CD14-positive monocyte (primary cell): ENCODE data around the gene CDH23. TPM values are rescaled to one million over a fixed set of nuclear protein-coding genes. Genes with fewer than 3 reads are reported as not detected.
A peak's percentile ranks its signal among the peaks of the same experiment; 100 is the strongest.

Experiments used
- DNase-seq, 3 donors: peaks; one replicate each; pipeline ENCODE4 v3.0.0-alpha.2; 2011 to 2022
- H2AFZ ChIP-seq: 2 replicates; pipeline ENCODE4 v1.6.0; 2012; ENCODE audit warnings: mild to moderate bottlenecking, low read depth, low read length, inconsistent platforms; ENCODE audit not compliant: insufficient read depth, poor library complexity, severe bottlenecking
- H3K27ac ChIP-seq, 2 donors: 1 replicate in 1 of 2; 2 replicates in 1 of 2; pipeline ENCODE4 v1.5.1; 2012 to 2013; ENCODE audit warnings: low read length in 2 of 2, control low read depth in 1 of 2, inconsistent platforms in 1 of 2, low read depth in 1 of 2, mild to moderate bottlenecking in 1 of 2
- H3K27me3 ChIP-seq, 2 donors: one replicate each; pipeline versions ENCODE4 v1.6.0 to v1.6.1; 2011 to 2013; ENCODE audit warnings: low read length in 2 of 2; ENCODE audit not compliant: control insufficient read depth in 2 of 2, insufficient read depth in 2 of 2
- H3K36me3 ChIP-seq, 2 donors: replicated peaks in 1 of 2; 1 replicate in 1 of 2; 2 replicates in 1 of 2; pipeline versions ENCODE4 v1.5.1 to v1.6.1; 2012 to 2013; ENCODE audit warnings: low read length in 2 of 2, control low read depth in 1 of 2, inconsistent platforms in 1 of 2, mild to moderate bottlenecking in 1 of 2; ENCODE audit not compliant: insufficient read depth in 2 of 2, control insufficient read depth in 1 of 2
- H3K4me1 ChIP-seq, 2 donors: 1 replicate in 1 of 2; 2 replicates in 1 of 2; pipeline versions ENCODE4 v1.5.1 to v1.6.1; 2012 to 2013; ENCODE audit warnings: low read length in 2 of 2, control low read depth in 1 of 2, inconsistent platforms in 1 of 2, mild to moderate bottlenecking in 1 of 2, moderate library complexity in 1 of 2; ENCODE audit not compliant: insufficient read depth in 2 of 2, control insufficient read depth in 1 of 2
- H3K4me2 ChIP-seq: replicated peaks from 2 replicates; pipeline ENCODE3; 2012; ENCODE audit warnings: low read length, moderate library complexity, mild to moderate bottlenecking; ENCODE audit not compliant: poor library complexity, severe bottlenecking; ENCODE audit errors: extremely low read depth
- H3K4me3 ChIP-seq, 3 experiments: fragments of 200-600 bp in 1 of 3; sonication (generic) in 1 of 3; replicated peaks in 1 of 3; 1 replicate in 2 of 3; 2 replicates in 1 of 3; pipeline ENCODE4 v1.5.1; 2011 to 2013; ENCODE audit warnings: low read length in 3 of 3, mild to moderate bottlenecking in 3 of 3, control low read depth in 2 of 3, low read depth in 2 of 3, inconsistent platforms in 1 of 3, moderate library complexity in 1 of 3
- H3K79me2 ChIP-seq: 2 replicates; pipeline ENCODE4 v1.6.0; 2012; ENCODE audit warnings: mild to moderate bottlenecking, control low read depth, inconsistent platforms, low read length, moderate library complexity; ENCODE audit not compliant: insufficient read depth
- H3K9ac ChIP-seq: 2 replicates; pipeline ENCODE4 v1.6.0; 2017; ENCODE audit warnings: low read length, mild to moderate bottlenecking; ENCODE audit not compliant: insufficient read depth, poor library complexity, severe bottlenecking
- H3K9me3 ChIP-seq, 2 donors: replicated peaks in 1 of 2; 1 replicate in 1 of 2; 2 replicates in 1 of 2; pipeline versions ENCODE4 v1.5.1 to v1.6.1; 2012 to 2013; ENCODE audit warnings: low read length in 2 of 2, control low read depth in 1 of 2; ENCODE audit not compliant: control insufficient read depth in 1 of 2, insufficient read depth in 1 of 2
- H4K20me1 ChIP-seq: 2 replicates; pipeline ENCODE4 v1.6.0; 2012; ENCODE audit warnings: mild to moderate bottlenecking, low read length, control low read depth, moderate library complexity; ENCODE audit not compliant: insufficient read depth
- H3K27ac Mint-ChIP-seq, 7 donors: one replicate each; pipeline ENCODE4 v1.8.0; 2020; ENCODE audit warnings: mild to moderate bottlenecking in 7 of 7, mixed read lengths in 7 of 7, moderate library complexity in 6 of 7, inconsistent platforms in 2 of 7
- H3K27me3 Mint-ChIP-seq, 3 donors: one replicate each; pipeline ENCODE4 v1.8.0; 2021 to 2022; ENCODE audit warnings: low read depth in 3 of 3, mild to moderate bottlenecking in 3 of 3, mixed read lengths in 3 of 3, moderate library complexity in 3 of 3, inconsistent platforms in 1 of 3
- H3K36me3 Mint-ChIP-seq, 2 donors: one replicate each; pipeline ENCODE4 v1.8.0; 2020; ENCODE audit warnings: mixed read lengths in 2 of 2, inconsistent platforms in 1 of 2, mild to moderate bottlenecking in 1 of 2
- H3K4me1 Mint-ChIP-seq: one replicate; pipeline ENCODE4 v1.8.0; 2020; ENCODE audit warnings: mild to moderate bottlenecking, mixed read lengths
- H3K4me3 Mint-ChIP-seq, 2 donors: one replicate each; pipeline ENCODE4 v1.8.0; 2020; ENCODE audit warnings: mild to moderate bottlenecking in 2 of 2, mixed read lengths in 2 of 2, moderate library complexity in 1 of 2
- H3K9me3 Mint-ChIP-seq, 7 donors: one replicate each; pipeline ENCODE4 v1.8.0; 2020 to 2022; ENCODE audit warnings: mixed read lengths in 7 of 7, mild to moderate bottlenecking in 6 of 7, moderate library complexity in 6 of 7, inconsistent platforms in 2 of 7
- CTCF ChIP-seq: fragments of 200-600 bp; IDR thresholded peaks from one replicate; pipeline ENCODE4 v1.8.0; 2022; ENCODE audit warnings: antibody characterized with exemption, mild to moderate bottlenecking
- WGBS: methylation state at CpG from one replicate; pipeline ENCODE4 v1.1.5; 2013; ENCODE audit warnings: missing lambda C conversion rate; ENCODE audit not compliant: insufficient coverage; 5-methylcytosine and 5-hydroxymethylcytosine counted together
- intact Hi-C, 2 donors: fragments of 100-400 bp; cut with micrococcal nuclease; formaldehyde crosslinking; loops; one replicate each; pipeline versions ENCODE4 v1.15.0 to v1.15.1; 2023
- polyA plus RNA-seq, 3 donors: library from polyadenylated mRNA; depleted of rRNA in 1 of 3; unstranded in 2 of 3; stranded (reverse) in 1 of 3; fragments of 300-500 nt in 2 of 3; fragments of >200 nt in 1 of 3; fragmentation: Illumina TruSeq in 2 of 3; gene quantifications; 1 replicate in 2 of 3; 2 replicates in 1 of 3; pipeline ENCODE4 v1.2.3, GENCODE V29; 2012 to 2021

The CDH23 gene
- polyA plus RNA-seq, 3 donors: 8.2 to 36.2 (median 10.5) TPM

DNA sequence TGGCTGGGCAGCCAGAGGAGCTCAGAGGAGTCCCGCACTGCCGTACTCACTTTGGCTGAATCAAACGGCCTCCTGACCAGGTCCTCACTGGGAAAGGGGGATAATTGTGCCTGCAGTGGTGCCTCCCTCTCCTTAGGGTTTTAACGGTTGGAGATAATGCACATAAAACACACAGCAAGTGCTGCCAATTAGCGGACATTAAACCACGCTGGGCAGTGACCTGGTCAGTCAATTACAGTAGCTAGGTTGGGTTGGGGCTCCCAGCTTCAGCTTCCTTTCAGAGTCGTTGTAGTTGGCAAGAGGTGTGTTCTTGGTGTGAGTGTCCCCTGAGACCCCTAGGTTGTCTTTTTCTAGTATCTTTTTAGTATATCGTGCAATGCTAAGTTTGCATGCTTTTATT lies 176.2 kb downstream of the CDH23 start:
- intact Hi-C loops: loop anchor here in 1 of 2 donors (5.0 kb wide), 1 partner anchor 186 kb away; no protein-coding TSS in a partner anchor
- H3K4me3 ChIP-seq: no peak overlapping the region
- no peaks in the 10 kb centered on the region for H4K20me1 ChIP-seq
- no peaks in the 10 kb centered on the region for H3K4me1 Mint-ChIP-seq
- no peaks in the 10 kb centered on the region for H3K27me3 ChIP-seq
- no peak overlapping the region for H3K4me2 ChIP-seq
- no peaks in the 10 kb centered on the region for H3K9me3 ChIP-seq
- no peaks in the 10 kb centered on the region for H3K36me3 Mint-ChIP-seq
- no peak overlapping the region for H2AFZ ChIP-seq
- TF ChIP-seq CTCF: no peak
- no peak overlapping the region for H3K27ac Mint-ChIP-seq
- no peaks in the 10 kb centered on the region for H3K79me2 ChIP-seq
- 89% methylated on average over 6 of the region's 8 CpGs for WGBS
- no peaks in the 10 kb centered on the region for H3K4me1 ChIP-seq
- H3K27me3 Mint-ChIP-seq: peaks cover 0 to 4% (median 1%) of the 10 kb centered on the region in 3 donors
- H3K9me3 Mint-ChIP-seq: no peaks in the 10 kb centered on the region
- H3K4me3 Mint-ChIP-seq: no peak overlapping the region
- H3K9ac ChIP-seq: no peak overlapping the region
- no peaks in the 10 kb centered on the region for H3K36me3 ChIP-seq
- no peak for DNase-seq
- no peak overlapping the region for H3K27ac ChIP-seq

DNA sequence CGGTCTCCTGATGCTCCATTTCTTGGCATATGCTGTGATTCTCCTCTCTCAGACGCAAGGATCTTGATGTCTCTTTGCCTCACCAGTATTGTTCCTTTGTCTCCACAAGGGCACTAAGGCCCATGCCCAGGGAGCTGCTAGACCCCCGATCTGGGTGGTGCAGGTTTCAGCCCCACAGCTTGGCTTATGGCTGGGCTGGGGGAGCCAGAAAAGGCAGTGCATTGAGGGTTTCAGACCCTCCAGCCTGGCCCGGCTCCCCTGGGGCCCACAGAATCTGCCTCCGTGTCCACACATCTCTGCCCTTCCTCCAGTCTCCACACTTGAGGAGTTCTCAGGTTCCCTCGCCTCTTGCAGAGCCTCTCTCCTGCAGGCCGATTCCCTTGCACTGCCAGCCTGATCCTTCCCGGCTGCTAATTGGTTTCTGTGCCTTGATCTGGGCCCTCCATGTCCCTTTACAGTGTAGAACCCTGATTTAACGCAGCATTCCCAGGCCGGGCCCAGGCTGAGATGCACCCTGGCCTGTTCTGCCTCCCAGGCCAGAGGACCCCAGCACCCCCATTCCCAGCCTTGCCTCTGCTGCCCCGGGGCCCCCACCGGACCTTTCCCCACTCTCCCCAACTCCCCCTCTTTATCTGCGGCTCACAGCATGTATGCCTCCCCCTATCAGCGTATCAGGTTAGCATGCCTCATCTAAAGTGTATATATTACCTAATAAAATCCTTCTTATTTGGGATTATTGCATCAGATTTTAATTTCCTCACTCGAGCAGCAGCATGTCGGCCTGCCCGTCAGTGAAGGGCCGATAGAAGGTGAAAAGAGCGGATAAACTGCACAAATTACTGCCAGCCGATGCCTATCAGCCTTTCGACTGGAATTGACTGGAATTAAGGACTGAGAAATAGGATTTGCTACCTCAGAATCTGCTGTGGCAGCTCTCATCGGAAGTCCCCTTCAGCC lies 177.1 kb downstream of the CDH23 start:
- H3K27me3 Mint-ChIP-seq: peaks cover 0 to 4% (median 1%) of the 10 kb centered on the region in 3 donors
- no peak overlapping the region for H3K4me2 ChIP-seq
- H3K79me2 ChIP-seq: no peaks in the 10 kb centered on the region
- no peak overlapping the region for H3K27ac ChIP-seq
- H3K4me3 Mint-ChIP-seq: no peak overlapping the region
- intact Hi-C loops: loop anchor here in 1 of 2 donors (5.0 kb wide), 1 partner anchor 187 kb away; no protein-coding TSS in a partner anchor
- peak overlapping the region in 1 of 7 donors; percentile 26 for H3K27ac Mint-ChIP-seq
- no peak overlapping the region for H3K4me3 ChIP-seq
- H3K9me3 Mint-ChIP-seq: no peaks in the 10 kb centered on the region
- TF ChIP-seq CTCF: no peak
- WGBS: 86% methylated on average over 16 of the region's 22 CpGs
- no peaks in the 10 kb centered on the region for H3K27me3 ChIP-seq
- H3K36me3 Mint-ChIP-seq: no peaks in the 10 kb centered on the region
- no peaks in the 10 kb centered on the region for H3K4me1 ChIP-seq
- H3K9ac ChIP-seq: no peak overlapping the region
- DNase-seq: no peak
- H3K4me1 Mint-ChIP-seq: no peaks in the 10 kb centered on the region
- H3K9me3 ChIP-seq: no peaks in the 10 kb centered on the region
- H2AFZ ChIP-seq: no peak overlapping the region
- H3K36me3 ChIP-seq: no peaks in the 10 kb centered on the region
- H4K20me1 ChIP-seq: no peaks in the 10 kb centered on the region
